ENCODE measurements around the gene GRM2.

DNA sequence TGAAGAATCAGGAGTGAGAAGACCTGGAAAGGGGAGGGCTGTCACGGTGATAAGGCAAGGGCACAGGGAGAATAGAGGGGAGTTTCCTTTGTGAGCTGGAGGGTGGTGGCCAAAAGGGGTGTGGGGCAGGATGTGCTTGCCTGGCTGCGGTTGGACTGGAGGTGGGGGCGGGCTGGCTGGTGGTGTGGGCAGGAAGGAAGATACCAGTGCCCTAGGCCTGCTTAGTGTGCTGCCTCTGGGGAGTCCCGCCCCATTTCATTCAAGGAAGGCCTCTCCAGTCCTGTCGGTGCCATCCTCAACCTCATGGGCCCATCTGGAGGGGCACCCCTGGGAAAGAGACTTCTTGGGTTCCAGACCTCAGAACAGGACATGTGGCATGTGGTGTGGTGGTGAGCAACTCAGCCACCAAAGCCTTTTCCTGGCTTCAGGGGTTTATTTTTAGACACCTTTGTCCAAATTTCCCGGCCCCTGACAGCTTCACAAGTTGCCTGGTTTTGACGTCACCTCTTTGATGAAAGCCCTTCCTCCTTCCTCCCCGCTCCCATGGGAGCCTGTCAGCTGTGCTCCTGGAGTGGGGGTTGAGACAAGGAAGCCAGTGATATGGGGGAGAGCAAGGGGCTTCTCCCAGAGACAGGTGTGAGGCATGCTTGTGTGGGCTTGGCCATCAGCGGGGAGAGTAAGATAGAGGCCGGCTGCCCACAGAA, 20.2 kb upstream of the GRM2 start:
- no peak for TF ChIP-seq CTCF (IDR thresholded peaks at IDR 0.05; ENCODE audit: borderline replicate concordance, extremely low read depth, low read length, poor library complexity, severe bottlenecking)
- no peak for TF ChIP-seq EZH2 (IDR thresholded peaks at IDR 0.05; ENCODE audit: borderline replicate concordance, low read depth, low read length, severe bottlenecking)

Data from DND-41 (cell line).